ENCODE data around the gene ACR. TPM values are rescaled to one million over a fixed set of nuclear protein-coding genes. Genes with fewer than 3 reads are reported as not detected.

Gene ACR
- total and polyA plus RNA-seq, 2 of the 4 experiments (the other 2 are of a cell fraction) = not detected

GRCh38 chr22:50713008-50713385, 25.0 kb upstream of the ACR start:
- Histone ChIP-seq H3K4ac (ENCODE audit: low read depth, low read length) (no peak overlapping the region), H4K20me1 (ENCODE audit: insufficient read depth, low read length) (no peaks in the 10 kb centered on the region), H2AK9ac (replicated peaks; ENCODE audit: low read depth, low read length, poor library complexity) (no peak overlapping the region), H3K56ac (ENCODE audit: extremely low read depth, insufficient read depth, low read length) (no peak overlapping the region), H2AFZ (replicated peaks; ENCODE audit: low read length, poor library complexity) (no peak overlapping the region), H3K18ac (ENCODE audit: low read depth, low read length) (no peak overlapping the region), H3K9me1 (ENCODE audit: insufficient read depth, low read length) (peaks cover 8% of the 10 kb centered on the region), H3K9me3 (ENCODE audit: control insufficient read depth, insufficient read depth, low read length) (no peaks in the 10 kb centered on the region), H4K8ac (ENCODE audit: low read depth in 2 of 2, low read length in 2 of 2) (no peak overlapping the region), H3K4me3 (ENCODE audit: insufficient read depth, low read depth, low read length) (no peak overlapping the region), H3K79me1 (ENCODE audit: low read depth in 1 of 2, low read length in 2 of 2) (no peaks in the 10 kb centered on the region), H2AK5ac (ENCODE audit: low read depth, low read length) (no peak overlapping the region), H2BK120ac (ENCODE audit: low read depth, low read length) (no peak overlapping the region), H3K27ac (ENCODE audit: insufficient read depth, low read length) (no peak overlapping the region), H3K4me2 (ENCODE audit: low read depth, low read length) (no peak overlapping the region), H3K27me3 (ENCODE audit: control insufficient read depth, insufficient read depth, low read length) (no peaks in the 10 kb centered on the region), H3K4me1 (ENCODE audit: control insufficient read depth, insufficient read depth, low read length) (no peaks in the 10 kb centered on the region), H2BK20ac (ENCODE audit: low read depth, low read length) (no peak overlapping the region), H3K23ac (ENCODE audit: low read depth, low read length) (no peak overlapping the region), H4K5ac (ENCODE audit: low read depth, low read length) (no peak overlapping the region), H3K14ac (replicated peaks; ENCODE audit: low read depth, low read length) (no peak overlapping the region), H2BK15ac (ENCODE audit: low read depth, low read length) (no peak overlapping the region), H4K91ac (ENCODE audit: insufficient read depth, low read depth, low read length) (no peak overlapping the region), H2BK5ac (ENCODE audit: low read depth, low read length, poor library complexity, severe bottlenecking) (no peak overlapping the region), H3K36me3 (ENCODE audit: control insufficient read depth, insufficient read depth, low read length) (no peaks in the 10 kb centered on the region), H3K9ac (ENCODE audit: low read depth, low read length) (no peak overlapping the region)
- BruUV-seq (replicated peaks) = no TSS peak
- CTCF ChIA-PET = no interaction called here
- POLR2A ChIA-PET (ENCODE audit: unreplicated experiment) = no interaction called here
- dilution Hi-C loops (cut with HindIII; ENCODE audit: low sequenced_read_pairs, unreplicated experiment) (no loop called here), in situ Hi-C loops (cut with MboI; ENCODE audit: low sequenced_read_pairs) (no loop called here), intact Hi-C loops (cut with micrococcal nuclease) (no loop called here)
- no peak for ATAC-seq (ENCODE audit: low read depth)
- TF ChIP-seq ELK1 (IDR thresholded peaks at IDR 0.05; ENCODE audit: borderline replicate concordance, low read depth, low read length) (no peak), USF2 (IDR thresholded peaks at IDR 0.05; ENCODE audit: low read depth, low read length) (no peak)
- 94% methylated on average over 3 of the region's 13 CpGs; no CpG with 5 or more reads in 1 of the 2 experiments for WGBS, 2 experiments (ENCODE audit: extremely low coverage in 2 of 2, insufficient read length in 1 of 2)
- DNase-seq = no peak

Data from IMR-90 (cell line).